WTC11 (cell line): ENCODE results near the gene LGALS16. TPM values are rescaled to one million over a fixed set of nuclear protein-coding genes. Genes with fewer than 3 reads are reported as not detected.
"Not testable (repeated sequence)": the region's sequence is repeated elsewhere in the genome, so short reads cannot be mapped to it uniquely, and the experiment has no call there.

Source experiments
- ATAC-seq: fragments of 200-7000 bp; cut with Tn5 transposase; 2 replicates; pipeline ENCODE4 v1.10.0; 2021; ENCODE audit warnings: mild to moderate bottlenecking, moderate library complexity
- CTCF ChIA-PET: fragments of 300-600 bp; sonication (Branson Sonifier 250); formaldehyde crosslinking; loops from one replicate; lab custom pipeline; 2021; ENCODE audit warnings: antibody characterized with exemption; lab: Charles Lee
- POLR2A ChIA-PET: fragments of 350-600 bp; sonication (Branson Sonifier 250); formaldehyde crosslinking; loops from one replicate; lab custom pipeline; 2021; ENCODE audit warnings: antibody characterized with exemption; lab: Charles Lee
- DNase-seq: peaks from one replicate; pipeline ENCODE4 v3.0.0; 2021; ENCODE audit warnings: low spot score
- H3K27ac Mint-ChIP-seq: 2 replicates; pipeline ENCODE4 v1.8.0; 2021; ENCODE audit warnings: mixed read lengths
- H3K27me3 Mint-ChIP-seq: 2 replicates; pipeline ENCODE4 v1.8.0; 2021; ENCODE audit warnings: low read depth, mild to moderate bottlenecking, moderate library complexity, mixed read lengths
- H3K36me3 Mint-ChIP-seq: 2 replicates; pipeline ENCODE4 v1.8.0; 2021; ENCODE audit warnings: mixed read lengths
- H3K4me1 Mint-ChIP-seq: 2 replicates; pipeline ENCODE4 v1.8.0; 2022; ENCODE audit warnings: mixed read lengths
- H3K4me3 Mint-ChIP-seq: 2 replicates; pipeline ENCODE4 v1.8.0; 2021; ENCODE audit warnings: mild to moderate bottlenecking, moderate library complexity, mixed read lengths
- H3K9me3 Mint-ChIP-seq: 2 replicates; pipeline ENCODE4 v1.8.0; 2021; ENCODE audit warnings: mixed read lengths
- ETV6 ChIP-seq: sonication (generic); formaldehyde crosslinking; IDR thresholded peaks from 2 replicates; pipeline ENCODE4 v1.8.1; 2022; ENCODE audit warnings: mild to moderate bottlenecking, missing genetic modification reagents
- GABPB1 ChIP-seq: sonication (generic); formaldehyde crosslinking; IDR thresholded peaks from 2 replicates; pipeline ENCODE4 v1.8.1; 2023; ENCODE audit warnings: mild to moderate bottlenecking, missing genetic modification reagents
- NFE2L1 ChIP-seq: sonication (generic); formaldehyde crosslinking; IDR thresholded peaks from 2 replicates; pipeline ENCODE4 v1.8.1; 2023; ENCODE audit warnings: missing genetic modification reagents
- OVOL2 ChIP-seq: fragments of 250-450 bp; sonication (Bioruptor Pico); IDR thresholded peaks from 2 replicates; pipeline ENCODE4 v1.9.0; 2021; ENCODE audit warnings: mild to moderate bottlenecking, borderline replicate concordance
- TP53 ChIP-seq: sonication (generic); formaldehyde crosslinking; IDR thresholded peaks from 2 replicates; pipeline ENCODE4 v1.8.1; 2023; ENCODE audit warnings: mild to moderate bottlenecking, missing genetic modification reagents
- ZNF138 ChIP-seq: sonication (generic); formaldehyde crosslinking; conservative IDR thresholded peaks from 2 replicates; pipeline ENCODE4 v1.8.1; 2022; ENCODE audit warnings: mild to moderate bottlenecking, moderate library complexity, missing genetic modification reagents
- total RNA-seq: library from RNA; stranded (reverse); gene quantifications from 3 replicates; pipeline ENCODE4 v1.2.3, GENCODE V29; 2021
- TF ChIP-seq, protein P1 (sequence below): sonication (generic); formaldehyde crosslinking; IDR thresholded peaks from 2 replicates; pipeline ENCODE4 v1.8.0; 2022; ENCODE audit warnings: mild to moderate bottlenecking, missing genetic modification reagents
- TF ChIP-seq, protein P2 (sequence below): sonication (generic); formaldehyde crosslinking; IDR thresholded peaks from 2 replicates; pipeline ENCODE4 v1.8.0; 2022; ENCODE audit warnings: missing genetic modification reagents
- TF ChIP-seq, protein P3 (sequence below): fragments of 250-450 bp; sonication (Bioruptor Pico); IDR thresholded peaks from 2 replicates; pipeline ENCODE4 v1.9.0; 2021; ENCODE audit warnings: mild to moderate bottlenecking
- TF ChIP-seq, protein P4 (sequence below): fragments of 200-600 bp; IDR thresholded peaks from 2 replicates; pipeline ENCODE4 v1.8.0; 2022; ENCODE audit warnings: antibody characterized with exemption

LGALS16 gene
- total RNA-seq, 1 experiment from 2014 or later, result not detected

DNA sequence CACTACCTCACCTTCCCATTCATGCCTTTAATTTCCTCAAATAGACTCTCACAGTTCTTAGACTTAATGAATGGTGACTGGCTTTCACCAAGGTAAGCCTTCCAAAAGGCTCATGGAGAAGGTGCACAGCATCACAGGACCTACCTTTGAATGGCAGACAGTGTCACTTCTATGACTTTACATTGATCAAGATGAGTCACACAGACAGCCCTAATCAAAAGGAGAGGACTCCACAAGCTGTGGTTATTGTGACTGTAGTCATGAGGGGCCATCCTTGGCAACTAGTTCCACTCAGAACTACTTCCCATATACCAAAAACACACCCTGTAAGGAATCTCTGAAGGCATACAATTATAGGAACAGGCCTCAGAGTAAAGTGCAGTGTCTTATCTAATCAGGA lies 5.9 kb downstream of the LGALS16 start (continued):
- TF ChIP-seq, protein P1, sequence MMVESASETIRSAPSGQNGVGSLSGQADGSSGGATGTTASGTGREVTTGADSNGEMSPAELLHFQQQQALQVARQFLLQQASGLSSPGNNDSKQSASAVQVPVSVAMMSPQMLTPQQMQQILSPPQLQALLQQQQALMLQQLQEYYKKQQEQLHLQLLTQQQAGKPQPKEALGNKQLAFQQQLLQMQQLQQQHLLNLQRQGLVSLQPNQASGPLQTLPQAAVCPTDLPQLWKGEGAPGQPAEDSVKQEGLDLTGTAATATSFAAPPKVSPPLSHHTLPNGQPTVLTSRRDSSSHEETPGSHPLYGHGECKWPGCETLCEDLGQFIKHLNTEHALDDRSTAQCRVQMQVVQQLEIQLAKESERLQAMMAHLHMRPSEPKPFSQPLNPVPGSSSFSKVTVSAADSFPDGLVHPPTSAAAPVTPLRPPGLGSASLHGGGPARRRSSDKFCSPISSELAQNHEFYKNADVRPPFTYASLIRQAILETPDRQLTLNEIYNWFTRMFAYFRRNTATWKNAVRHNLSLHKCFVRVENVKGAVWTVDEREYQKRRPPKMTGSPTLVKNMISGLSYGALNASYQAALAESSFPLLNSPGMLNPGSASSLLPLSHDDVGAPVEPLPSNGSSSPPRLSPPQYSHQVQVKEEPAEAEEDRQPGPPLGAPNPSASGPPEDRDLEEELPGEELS (CRISPR knock-in tag), result no peak
- TF ChIP-seq ZNF138 (CRISPR knock-in tag), result no peak

DNA sequence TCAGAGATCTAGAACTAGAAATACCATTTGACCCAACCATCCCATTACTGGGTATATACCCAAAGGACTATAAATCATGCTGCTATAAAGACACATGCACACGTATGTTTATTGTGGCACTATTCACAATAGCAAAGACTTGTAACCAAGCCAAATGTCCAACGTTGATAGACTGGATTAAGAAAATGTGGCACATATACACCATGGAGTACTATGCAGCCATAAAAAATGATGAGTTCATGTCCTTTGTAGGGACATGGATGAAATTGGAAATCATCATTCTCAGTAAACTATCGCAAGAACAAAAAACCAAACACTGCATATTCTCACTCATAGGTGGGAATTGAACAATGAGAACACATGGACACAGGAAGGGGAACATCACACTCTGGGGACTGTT lies 14.1 kb downstream of the LGALS16 start:
- H3K4me3 Mint-ChIP-seq, CTCF ChIA-PET, DNase-seq, POLR2A ChIA-PET, H3K27ac Mint-ChIP-seq, ATAC-seq, H3K36me3 Mint-ChIP-seq: not testable (repeated sequence)
- H3K4me1 Mint-ChIP-seq, result peaks cover 16% of the 10 kb centered on the region
- peaks cover 15% of the 10 kb centered on the region for H3K27me3 Mint-ChIP-seq
- peaks cover 30% of the 10 kb centered on the region for H3K9me3 Mint-ChIP-seq

DNA sequence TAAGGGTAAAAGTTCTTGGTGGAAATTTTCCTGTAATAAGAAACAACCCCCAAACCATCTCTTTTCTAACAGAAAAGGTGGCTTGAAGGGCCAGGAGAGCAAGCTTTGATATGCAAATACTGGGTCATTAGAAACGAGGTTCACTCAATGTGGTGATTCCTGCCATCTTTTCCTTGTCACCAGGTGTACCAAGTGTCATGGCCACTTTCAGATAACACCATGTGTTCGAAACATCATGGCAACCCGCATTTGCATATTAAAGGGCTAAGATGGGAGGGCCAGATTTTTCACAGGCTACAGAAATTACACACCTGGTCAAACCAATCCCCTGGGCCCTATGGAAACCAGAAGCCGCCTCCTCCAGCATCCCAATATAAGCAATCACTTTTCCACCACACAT lies 15.3 kb downstream of the LGALS16 start:
- ChIA-PET CTCF (interaction anchor here (0.7 to 4.5 kb wide), 9 partner anchors 43 to 197 kb away, joined by 3 to 52 read pairs (median 4); partner anchors contain the start of gene EID2B), POLR2A (no interaction called here)
- Mint-ChIP-seq H3K36me3 (peaks cover 7% of the 10 kb centered on the region), H3K27ac (no peak overlapping the region), H3K27me3 (peaks cover 16% of the 10 kb centered on the region), H3K9me3 (peaks cover 19% of the 10 kb centered on the region), H3K4me3 (no peak overlapping the region), H3K4me1 (peaks cover 16% of the 10 kb centered on the region)
- peak; percentile 34; the same call in 1 of the 2 replicates for ATAC-seq
- DNase-seq, result no peak
- TF ChIP-seq, protein P2, sequence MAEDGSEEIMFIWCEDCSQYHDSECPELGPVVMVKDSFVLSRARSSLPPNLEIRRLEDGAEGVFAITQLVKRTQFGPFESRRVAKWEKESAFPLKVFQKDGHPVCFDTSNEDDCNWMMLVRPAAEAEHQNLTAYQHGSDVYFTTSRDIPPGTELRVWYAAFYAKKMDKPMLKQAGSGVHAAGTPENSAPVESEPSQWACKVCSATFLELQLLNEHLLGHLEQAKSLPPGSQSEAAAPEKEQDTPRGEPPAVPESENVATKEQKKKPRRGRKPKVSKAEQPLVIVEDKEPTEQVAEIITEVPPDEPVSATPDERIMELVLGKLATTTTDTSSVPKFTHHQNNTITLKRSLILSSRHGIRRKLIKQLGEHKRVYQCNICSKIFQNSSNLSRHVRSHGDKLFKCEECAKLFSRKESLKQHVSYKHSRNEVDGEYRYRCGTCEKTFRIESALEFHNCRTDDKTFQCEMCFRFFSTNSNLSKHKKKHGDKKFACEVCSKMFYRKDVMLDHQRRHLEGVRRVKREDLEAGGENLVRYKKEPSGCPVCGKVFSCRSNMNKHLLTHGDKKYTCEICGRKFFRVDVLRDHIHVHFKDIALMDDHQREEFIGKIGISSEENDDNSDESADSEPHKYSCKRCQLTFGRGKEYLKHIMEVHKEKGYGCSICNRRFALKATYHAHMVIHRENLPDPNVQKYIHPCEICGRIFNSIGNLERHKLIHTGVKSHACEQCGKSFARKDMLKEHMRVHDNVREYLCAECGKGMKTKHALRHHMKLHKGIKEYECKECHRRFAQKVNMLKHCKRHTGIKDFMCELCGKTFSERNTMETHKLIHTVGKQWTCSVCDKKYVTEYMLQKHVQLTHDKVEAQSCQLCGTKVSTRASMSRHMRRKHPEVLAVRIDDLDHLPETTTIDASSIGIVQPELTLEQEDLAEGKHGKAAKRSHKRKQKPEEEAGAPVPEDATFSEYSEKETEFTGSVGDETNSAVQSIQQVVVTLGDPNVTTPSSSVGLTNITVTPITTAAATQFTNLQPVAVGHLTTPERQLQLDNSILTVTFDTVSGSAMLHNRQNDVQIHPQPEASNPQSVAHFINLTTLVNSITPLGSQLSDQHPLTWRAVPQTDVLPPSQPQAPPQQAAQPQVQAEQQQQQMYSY, result peak; percentile 76
- no peak for TF ChIP-seq ETV6

DNA sequence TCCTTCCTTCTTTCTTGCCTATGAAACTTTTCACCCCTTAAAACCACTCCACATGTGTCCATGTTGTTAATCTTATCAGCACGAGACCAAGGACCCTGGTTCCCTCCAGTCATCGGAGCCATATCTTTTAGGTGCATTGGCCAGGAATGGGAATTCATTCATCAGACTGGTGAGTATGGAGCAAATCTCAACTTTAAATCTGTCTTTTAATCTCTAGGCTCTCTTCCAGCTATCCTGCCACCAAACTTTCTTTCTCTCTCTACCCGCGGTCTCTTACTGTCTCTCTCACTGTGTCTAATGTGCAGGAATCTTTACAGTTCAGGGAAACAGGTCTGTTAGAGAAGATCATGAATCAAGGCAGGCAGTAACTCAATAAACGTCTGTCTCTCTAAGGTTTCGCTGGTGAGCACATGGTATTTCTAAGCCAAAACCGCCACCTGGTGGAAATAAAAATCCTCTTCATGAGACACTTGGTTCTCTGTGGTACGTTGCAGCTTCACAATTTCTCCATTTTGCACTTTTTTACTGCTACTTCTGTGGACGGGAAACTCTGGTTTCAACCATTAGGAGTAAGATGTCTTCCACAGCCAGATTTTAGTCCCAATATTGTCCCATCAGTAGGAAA lies 16.1 kb downstream of the LGALS16 start:
- Mint-ChIP-seq H3K36me3 (peaks cover under 1% of the 10 kb centered on the region; the same call in 1 of the 2 replicates), H3K27me3 (peaks cover 13% of the 10 kb centered on the region; the same call in 1 of the 2 replicates), H3K4me1 (peaks cover 16% of the 10 kb centered on the region)
- TF ChIP-seq, protein P3, sequence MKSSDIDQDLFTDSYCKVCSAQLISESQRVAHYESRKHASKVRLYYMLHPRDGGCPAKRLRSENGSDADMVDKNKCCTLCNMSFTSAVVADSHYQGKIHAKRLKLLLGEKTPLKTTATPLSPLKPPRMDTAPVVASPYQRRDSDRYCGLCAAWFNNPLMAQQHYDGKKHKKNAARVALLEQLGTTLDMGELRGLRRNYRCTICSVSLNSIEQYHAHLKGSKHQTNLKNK (CRISPR knock-in tag), result no peak
- TF ChIP-seq, protein P4, sequence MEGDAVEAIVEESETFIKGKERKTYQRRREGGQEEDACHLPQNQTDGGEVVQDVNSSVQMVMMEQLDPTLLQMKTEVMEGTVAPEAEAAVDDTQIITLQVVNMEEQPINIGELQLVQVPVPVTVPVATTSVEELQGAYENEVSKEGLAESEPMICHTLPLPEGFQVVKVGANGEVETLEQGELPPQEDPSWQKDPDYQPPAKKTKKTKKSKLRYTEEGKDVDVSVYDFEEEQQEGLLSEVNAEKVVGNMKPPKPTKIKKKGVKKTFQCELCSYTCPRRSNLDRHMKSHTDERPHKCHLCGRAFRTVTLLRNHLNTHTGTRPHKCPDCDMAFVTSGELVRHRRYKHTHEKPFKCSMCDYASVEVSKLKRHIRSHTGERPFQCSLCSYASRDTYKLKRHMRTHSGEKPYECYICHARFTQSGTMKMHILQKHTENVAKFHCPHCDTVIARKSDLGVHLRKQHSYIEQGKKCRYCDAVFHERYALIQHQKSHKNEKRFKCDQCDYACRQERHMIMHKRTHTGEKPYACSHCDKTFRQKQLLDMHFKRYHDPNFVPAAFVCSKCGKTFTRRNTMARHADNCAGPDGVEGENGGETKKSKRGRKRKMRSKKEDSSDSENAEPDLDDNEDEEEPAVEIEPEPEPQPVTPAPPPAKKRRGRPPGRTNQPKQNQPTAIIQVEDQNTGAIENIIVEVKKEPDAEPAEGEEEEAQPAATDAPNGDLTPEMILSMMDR, result peak; percentile 39; the same call in 1 of the 2 replicates
- TF ChIP-seq, all 79 proteins: peak for 1
- ATAC-seq (peak; percentile 81), DNase-seq (peak; percentile 26)
- Mint-ChIP-seq H3K9me3 (peaks cover 10% of the 10 kb centered on the region), H3K27ac (no peak overlapping the region), H3K4me3 (peak overlapping the region; percentile 24; the same call in 1 of the 2 replicates)
- CTCF ChIA-PET, result interaction anchor here (0.7 to 4.5 kb wide), 12 partner anchors 9 to 198 kb away, joined by 3 to 52 read pairs (median 4); partner anchors contain the start of gene EID2B
- POLR2A ChIA-PET, result no interaction called here

DNA sequence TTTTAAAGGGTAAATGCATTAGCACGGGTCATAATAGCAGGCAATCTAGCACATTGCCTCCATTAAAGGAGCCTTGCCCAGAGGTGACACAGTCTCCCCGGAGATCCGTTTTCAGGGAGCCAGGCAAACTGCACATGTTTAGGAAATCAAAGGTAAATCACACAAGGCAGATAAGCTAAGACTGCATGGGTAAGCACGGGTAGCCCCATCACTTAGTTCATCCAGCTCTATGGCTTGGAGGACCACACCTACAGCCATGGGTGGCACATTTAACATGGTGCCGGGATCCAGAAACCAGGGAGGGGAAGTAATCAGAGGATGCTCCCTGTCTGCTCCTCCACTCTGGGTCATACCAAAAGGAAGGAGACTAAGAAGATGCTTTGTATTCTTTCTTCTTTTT lies 16.8 kb downstream of the LGALS16 start:
- Mint-ChIP-seq H3K27ac (no peak overlapping the region), H3K36me3 (no peaks in the 10 kb centered on the region), H3K27me3 (peaks cover 9% of the 10 kb centered on the region; the same call in 1 of the 2 replicates), H3K4me1 (peaks cover 16% of the 10 kb centered on the region), H3K9me3 (peaks cover 4% of the 10 kb centered on the region), H3K4me3 (no peak overlapping the region)
- ATAC-seq, result no peak
- ChIA-PET POLR2A (no interaction called here), CTCF (interaction anchor here (0.7 to 4.5 kb wide), 11 partner anchors 9 to 198 kb away, joined by 3 to 52 read pairs (median 4); partner anchors contain the start of gene EID2B)
- DNase-seq, result no peak
- TF ChIP-seq TP53 (CRISPR knock-in tag), result no peak
- TF ChIP-seq NFE2L1, result no peak
- no peak for TF ChIP-seq GABPB1
- no peak for TF ChIP-seq OVOL2 (CRISPR knock-in tag)

DNA sequence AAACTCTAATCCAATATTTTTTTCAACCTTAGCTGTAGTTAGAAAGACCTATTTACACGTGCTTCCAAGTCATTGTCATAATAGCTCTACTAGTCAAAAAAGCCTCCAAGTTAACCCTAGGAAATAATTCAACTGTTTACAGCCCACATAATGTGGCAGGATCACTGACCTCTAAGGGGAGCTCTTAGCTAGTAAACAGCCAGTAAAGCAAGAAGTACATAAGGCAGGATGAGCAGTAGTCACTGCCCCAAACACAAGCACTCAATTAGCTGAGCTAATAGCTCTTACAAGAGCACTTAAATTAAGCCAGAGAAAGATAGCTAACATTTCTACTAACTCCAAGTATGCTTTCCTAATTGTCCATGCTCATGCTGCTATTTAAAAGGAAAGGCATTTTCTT lies 18.1 kb downstream of the LGALS16 start:
- H3K9me3 Mint-ChIP-seq, DNase-seq, ATAC-seq, H3K4me3 Mint-ChIP-seq, H3K36me3 Mint-ChIP-seq, POLR2A ChIA-PET, H3K27ac Mint-ChIP-seq: not testable (repeated sequence)
- Mint-ChIP-seq H3K4me1 (peaks cover 16% of the 10 kb centered on the region), H3K27me3 (peaks cover 16% of the 10 kb centered on the region; the same call in 1 of the 2 replicates)
- CTCF ChIA-PET, result interaction anchor here (0.8 to 4.5 kb wide), 6 partner anchors 93 to 160 kb away, joined by 3 to 52 read pairs (median 6); partner anchors contain the start of gene DYRK1B
